Heart left ventricle (tissue), 16 donors: ENCODE data around the gene FXYD1. TPM values are rescaled to one million over a fixed set of nuclear protein-coding genes. Genes with fewer than 3 reads are reported as not detected.

ENCODE experiments used
- ATAC-seq, 4 donors: fragments of 200-7000 bp; cut with Tn5 transposase; one replicate each; pipeline ENCODE4 v1.9.1; 2020 to 2022; ENCODE audit warnings: moderate library complexity in 4 of 4, mild to moderate bottlenecking in 3 of 4, moderate number of reproducible peaks in 1 of 4
- DNase-seq, 5 donors: peaks; one replicate each; pipeline ENCODE4 v3.0.0-alpha.2; 2020
- H3K27ac ChIP-seq, 12 donors: fragments of 200-600 bp; sonication (generic) in 4 of 12; one replicate each; pipeline versions ENCODE4 v1.5.0 to v1.8.0; 2016 to 2022; ENCODE audit warnings: mild to moderate bottlenecking in 2 of 12
- H3K27me3 ChIP-seq, 9 donors: fragments of 200-600 bp; sonication (generic) in 2 of 9; one replicate each; pipeline versions ENCODE4 v1.5.1 to v1.8.0; 2016 to 2022; ENCODE audit warnings: mild to moderate bottlenecking in 3 of 9
- H3K36me3 ChIP-seq, 9 donors: fragments of 200-600 bp; sonication (generic) in 2 of 9; one replicate each; pipeline versions ENCODE4 v1.5.0 to v1.8.0; 2018 to 2022; ENCODE audit warnings: mild to moderate bottlenecking in 2 of 9
- H3K4me1 ChIP-seq, 12 donors: fragments of 200-600 bp; sonication (generic) in 4 of 12; one replicate each; pipeline versions ENCODE4 v1.5.0 to v1.8.0; 2016 to 2022; ENCODE audit warnings: mild to moderate bottlenecking in 3 of 12
- H3K4me3 ChIP-seq, 12 donors: fragments of 200-600 bp; sonication (generic) in 4 of 12; one replicate each; pipeline versions ENCODE4 v1.5.0 to v1.8.0; 2017 to 2022; ENCODE audit warnings: mild to moderate bottlenecking in 9 of 12, moderate library complexity in 4 of 12
- H3K9me3 ChIP-seq, 12 donors: fragments of 200-600 bp; sonication (generic) in 4 of 12; one replicate each; pipeline versions ENCODE4 v1.5.0 to v1.8.0; 2016 to 2022; ENCODE audit warnings: mild to moderate bottlenecking in 1 of 12
- CTCF ChIP-seq, 12 donors: fragments of 200-600 bp; sonication (generic) in 4 of 12; IDR thresholded peaks; one replicate each; pipeline versions ENCODE4 v1.5.0 to v1.8.0; 2018 to 2022; ENCODE audit warnings: antibody characterized with exemption in 12 of 12, mild to moderate bottlenecking in 5 of 12
- POLR2A ChIP-seq, 2 donors: fragments of 450-650 bp; IDR thresholded peaks; one replicate each; pipeline ENCODE4 v1.6.1; 2017; ENCODE audit warnings: antibody characterized with exemption in 2 of 2, mild to moderate bottlenecking in 2 of 2, moderate library complexity in 2 of 2
- WGBS, 4 donors: extraction: QIAGEN DNeasy Blood & Tissue Kit in 2 of 4; methylation state at CpG; one replicate each; pipeline versions ENCODE4 v1.1.5 to v1.1.7; 2013 to 2018; 5-methylcytosine and 5-hydroxymethylcytosine counted together
- intact Hi-C, 10 donors: fragments of 100-400 bp; cut with DNase I; formaldehyde crosslinking; loops; one replicate each; pipeline versions ENCODE4 v1.11.1 to v1.14.2; 2022
- polyA plus RNA-seq, 2 donors: library from polyadenylated mRNA; stranded (reverse); fragments of 200-250 nt; gene quantifications; one replicate each; pipeline ENCODE4 v1.2.3, GENCODE V29; 2013
- total RNA-seq, 9 donors: library from RNA; depleted of rRNA in 2 of 9; stranded (reverse); fragments of >200 nt in 2 of 9; fragmentation: NEBNext Ultra II Directional in 3 of 9; extraction: Animal tissue kit (Norgen Biotek cat#: 25700) in 3 of 9; gene quantifications; one replicate each; pipeline versions ENCODE4 v1.1.0 to v1.2.4, GENCODE V29; 2016 to 2023
- donor health status: ischemic (EF 13 %, LVEDD 7.1; RV severe dilation, severe dysfunction).
- donor health status: healthy with polysubstance abuse.
- donor health status: DM: no; HTN: yes; CAD: no.
- donor health status: DM: no; HTN: no; CAD: no.
- donor health status: ischemic (EF 25% LVEDD 6.9; RV normal size, moderate dysfunction).
- donor health status: ischemic (EF 25% LVEDD 5.7; RV mildly dilated, moderate dysfunction).
- donor health status: healthy.
- donor health status: DM: yes; HTN: yes; CAD: no.
- donor health status: ischemic (EF 35%, LVEDD 5.7; RV mildly dilated, moderate dysfunction).
- donor health status: nonischemic (EF 11% LVEDD 7.7; RV severe dilation, severe dysfunction).
- donor health status: DM: yes; HTN: yes; CAD: no.
- donor health status: PGD.
- donor health status: ischemic (EF 29% LVEDD 5.4; RV normal size, mild dysfunction).
- donor health status: nonischemic (EF 23%, LVEDD 6.1; RV moderate dilation, normal function).

FXYD1 gene
- total and polyA plus RNA-seq, 11 donors, result 129 to 631 (median 412) TPM

DNA sequence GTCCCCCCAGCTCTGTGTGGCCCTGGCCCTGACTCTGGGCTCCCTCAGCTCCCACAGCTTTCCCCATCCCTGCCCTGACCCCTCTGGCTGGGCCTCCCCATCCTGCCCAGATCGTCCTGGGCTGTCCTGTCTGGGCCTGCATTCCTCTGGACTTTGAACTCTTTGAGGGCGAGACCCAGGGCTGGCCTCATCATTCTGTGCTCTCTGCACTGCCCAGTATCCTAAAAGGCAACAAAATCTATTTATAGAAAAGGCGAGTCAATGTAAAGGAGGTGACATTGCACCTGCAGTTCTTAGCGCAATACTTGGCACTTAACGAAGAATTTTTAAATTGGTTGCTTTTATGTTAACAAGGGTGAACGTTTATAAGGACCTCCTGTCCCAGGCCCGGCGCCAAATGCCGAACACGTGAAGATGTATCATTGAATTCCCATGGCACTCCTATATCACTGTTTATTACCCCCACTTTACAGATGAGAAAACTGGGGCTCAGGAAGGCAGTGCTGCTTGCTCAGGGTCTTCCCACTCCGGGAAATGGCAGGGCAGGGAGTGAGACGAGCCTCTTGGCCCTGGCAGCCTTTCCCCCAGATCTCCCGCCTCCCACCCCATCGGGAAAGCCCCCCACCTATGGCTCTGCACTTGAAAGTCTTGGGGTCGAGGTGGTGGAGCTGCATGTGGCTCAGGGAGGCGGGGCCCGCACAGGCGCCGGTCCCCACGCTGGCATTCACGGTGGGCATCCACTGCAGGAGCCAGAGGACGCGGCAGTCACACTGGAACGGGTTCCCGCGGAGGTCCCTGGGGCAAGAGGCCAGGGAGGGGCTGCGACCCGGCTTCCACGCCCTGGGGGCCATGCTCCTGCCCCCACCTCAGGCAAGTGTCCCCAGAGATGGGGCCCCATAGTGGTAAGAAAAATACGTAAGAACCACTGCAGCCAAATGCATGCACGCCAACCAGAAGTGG lies 7.6 kb upstream of the FXYD1 start:
- ATAC-seq, result no peak
- Histone ChIP-seq H3K4me3 (no peak overlapping the region), H3K9me3 (no peaks in the 10 kb centered on the region), H3K27me3 (no peaks in the 10 kb centered on the region), H3K4me1 (peaks cover 0 to 14% (median 8%) of the 10 kb centered on the region in 12 donors), H3K27ac (no peak overlapping the region), H3K36me3 (no peaks in the 10 kb centered on the region)
- no peak for DNase-seq
- WGBS, 4 donors, result 83 to 85% (median 84%) methylated on average over 21 to 31 of the region's 31 CpGs
- intact Hi-C loops, result loop anchor here in 6 of 10 donors (5.0 to 10.0 kb wide), 3 partner anchors 64 to 86 kb away; partner anchors contain the start of gene HPN (in 1 of the 6)
- TF ChIP-seq CTCF (IDR thresholded peaks at IDR 0.05) (no peak), POLR2A (IDR thresholded peaks at IDR 0.05) (no peak)

- intact Hi-C loops, result loop anchor here in 6 of 10 donors (5.0 to 10.0 kb wide), 3 partner anchors 65 to 87 kb away; partner anchors contain the start of gene HPN (in 1 of the 6)
- peaks cover 0 to 22% (median 9%) of the 10 kb centered on the region in 12 donors for H3K4me1 ChIP-seq
Measured at GRCh38 chr19:35132254-35132653, 6.4 kb upstream of the FXYD1 start.

DNA sequence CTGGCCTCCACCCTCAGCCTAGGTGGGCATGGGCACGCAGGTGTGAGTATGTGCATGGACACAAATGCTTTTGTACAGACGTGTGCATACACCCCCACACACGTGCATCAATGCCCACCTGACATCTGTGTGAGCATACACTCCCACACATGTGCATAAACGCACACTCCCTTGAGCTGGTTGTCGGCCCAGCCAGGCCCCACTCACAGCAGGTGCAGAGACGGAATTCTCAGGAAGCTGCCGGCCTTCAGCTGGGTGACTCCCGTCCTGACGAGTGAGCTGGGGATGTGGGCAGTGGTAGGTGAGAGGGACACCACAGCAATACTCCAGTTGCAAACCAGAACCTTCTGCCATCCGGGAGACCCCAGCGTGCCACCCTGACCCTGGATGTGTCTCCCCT lies 4.8 kb upstream of the FXYD1 start:
- H3K4me1 ChIP-seq, result peaks cover 0 to 38% (median 17%) of the 10 kb centered on the region in 12 donors
- no peaks in the 10 kb centered on the region for H3K36me3 ChIP-seq
- ATAC-seq (no peak), DNase-seq (no peak)
- H3K27me3 ChIP-seq, result no peaks in the 10 kb centered on the region
- peak overlapping the region in 5 of 12 donors; percentile 4 to 74 (median 72) for H3K27ac ChIP-seq
- peak overlapping the region in 9 of 12 donors; percentile 28 to 53 (median 43) for H3K4me3 ChIP-seq
- 62 to 79% (median 74%) methylated on average over 8 to 11 of the region's 11 CpGs for WGBS, 4 donors
- TF ChIP-seq POLR2A (IDR thresholded peaks at IDR 0.05), result no peak
- TF ChIP-seq CTCF (IDR thresholded peaks at IDR 0.05), result no peak
- no peaks in the 10 kb centered on the region for H3K9me3 ChIP-seq
- intact Hi-C loops, result loop anchor here in 7 of 10 donors (2.0 to 10.0 kb wide), 4 partner anchors 19 to 89 kb away; partner anchors contain the start of genes FXYD3 (in 2 of the 7) and HPN (in 1 of the 7)

More at GRCh38 chr19:35132254-35132653, 6.4 kb upstream of the FXYD1 start:
- Histone ChIP-seq H3K9me3 (no peaks in the 10 kb centered on the region), H3K27ac (no peak overlapping the region), H3K36me3 (no peaks in the 10 kb centered on the region), H3K4me3 (no peak overlapping the region), H3K27me3 (no peaks in the 10 kb centered on the region)
- DNase-seq, result no peak
- no peak for ATAC-seq
- TF ChIP-seq CTCF (IDR thresholded peaks at IDR 0.05), result no peak
